GM19324 (cell line): Measurements from ENCODE around the gene ZNF141.
"Not testable (repeated sequence)": the region's sequence is repeated elsewhere in the genome, so short reads cannot be mapped to it uniquely, and the experiment has no call there.

Experiments used
- ATAC-seq: cut with Tn5 transposase; IDR thresholded peaks from one replicate; pipeline ENCODE4 v1.9.1; 2021; ENCODE audit warnings: mild to moderate bottlenecking, moderate library complexity; ENCODE audit not compliant: unreplicated experiment, low FRiP score

ZNF141 gene

DNA sequence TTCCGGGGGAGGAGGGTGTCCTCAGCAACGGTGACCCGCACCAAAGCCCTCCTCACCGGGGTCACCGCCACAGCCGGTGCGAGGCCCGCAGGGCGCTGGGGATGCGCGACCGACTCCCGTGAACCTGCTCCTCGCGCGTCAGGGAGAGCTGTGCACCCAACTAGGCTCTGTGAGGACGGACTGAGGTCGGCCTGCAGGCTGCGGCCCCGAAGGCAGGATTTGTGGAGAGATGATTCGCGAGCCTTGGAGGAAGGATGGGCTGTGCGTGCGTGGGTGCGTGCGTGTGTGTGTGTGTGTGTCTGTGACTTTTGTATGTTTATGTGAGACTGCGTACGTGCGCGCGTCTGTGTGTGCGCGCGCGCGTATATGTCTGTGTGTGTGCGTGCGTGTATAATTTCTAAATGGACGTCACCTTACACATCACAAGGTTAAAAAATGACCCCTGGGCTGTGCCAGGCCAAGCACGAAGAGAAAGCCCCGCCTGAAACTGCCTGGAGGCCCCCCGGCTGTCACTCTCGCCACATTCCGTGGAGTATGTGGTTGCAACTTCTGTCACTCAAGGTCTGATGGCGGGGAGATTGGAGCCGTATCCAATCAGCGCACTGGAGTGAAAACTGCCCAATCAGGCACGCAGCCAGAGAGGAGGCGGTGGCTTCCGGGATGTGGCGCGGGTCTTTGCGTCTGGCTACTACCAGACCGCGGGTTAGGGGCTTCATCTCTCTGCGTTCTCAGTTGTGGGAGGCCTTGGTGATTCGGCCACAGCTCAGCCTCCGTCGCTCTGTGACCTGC is at the start of gene ZNF141:
Gene ZNF141, plus strand, starts transcription at position 672 of the 789 bp plus-strand sequence. CDS start 170 bp downstream, outside the sequence.
- ATAC-seq = peak; percentile 99

DNA sequence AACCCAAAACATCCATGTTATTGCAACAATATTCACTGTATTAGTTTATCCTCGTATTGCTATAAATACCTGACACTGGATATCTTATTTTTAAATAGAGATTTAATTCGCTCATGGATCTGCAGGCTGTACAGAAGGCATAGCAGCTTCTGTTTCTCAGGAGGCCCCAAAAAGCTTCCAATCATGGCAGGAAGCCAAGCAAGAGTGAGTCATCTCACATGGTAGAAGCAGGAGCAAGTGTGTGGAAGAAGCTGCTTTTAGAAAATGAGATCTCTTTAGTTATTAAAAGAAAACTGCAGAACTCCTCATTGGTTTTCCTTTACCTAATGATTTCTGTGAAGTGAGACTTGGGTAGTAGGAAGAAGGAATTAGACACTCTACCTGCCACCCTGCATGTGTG is 48.7 kb upstream of the ZNF141 start:
- no peak for ATAC-seq

DNA sequence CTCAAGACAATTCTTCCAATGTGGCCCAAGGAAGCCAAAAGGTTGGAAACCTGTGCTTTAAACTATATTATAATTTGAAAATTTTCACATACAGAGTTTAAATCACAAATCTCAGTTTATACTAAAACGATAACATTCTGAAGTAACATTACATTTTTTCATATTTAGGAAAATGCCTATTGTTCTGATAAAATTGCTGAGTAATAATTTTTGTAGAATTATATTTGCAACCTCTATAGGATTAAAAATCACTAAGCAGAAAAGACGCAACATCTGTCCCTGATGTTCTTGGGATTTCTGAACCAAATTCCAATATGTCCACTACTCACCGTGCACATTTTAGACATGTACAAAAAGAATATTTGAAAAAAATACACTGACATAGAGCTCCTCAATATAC is 42.9 kb upstream of the ZNF141 start:
- ATAC-seq = no peak

DNA sequence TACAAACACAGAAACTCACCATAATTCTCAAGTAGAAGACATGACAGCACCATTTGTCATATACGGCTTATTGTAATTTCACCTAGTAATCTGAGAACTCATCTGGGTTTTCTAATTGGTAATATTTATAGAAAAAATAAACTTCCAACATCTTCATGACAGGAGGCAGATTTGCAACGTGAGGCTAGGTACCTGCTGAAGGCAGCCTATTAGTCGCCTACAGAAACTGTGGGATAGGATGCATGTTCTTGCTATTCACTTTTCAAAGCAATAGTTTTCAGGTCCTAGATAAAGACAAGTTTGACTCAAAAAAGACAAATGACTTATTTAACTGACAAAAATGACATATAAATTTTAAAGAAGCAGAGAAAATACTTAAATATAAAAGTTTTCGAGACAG is 35.2 kb upstream of the ZNF141 start:
- no peak for ATAC-seq

DNA sequence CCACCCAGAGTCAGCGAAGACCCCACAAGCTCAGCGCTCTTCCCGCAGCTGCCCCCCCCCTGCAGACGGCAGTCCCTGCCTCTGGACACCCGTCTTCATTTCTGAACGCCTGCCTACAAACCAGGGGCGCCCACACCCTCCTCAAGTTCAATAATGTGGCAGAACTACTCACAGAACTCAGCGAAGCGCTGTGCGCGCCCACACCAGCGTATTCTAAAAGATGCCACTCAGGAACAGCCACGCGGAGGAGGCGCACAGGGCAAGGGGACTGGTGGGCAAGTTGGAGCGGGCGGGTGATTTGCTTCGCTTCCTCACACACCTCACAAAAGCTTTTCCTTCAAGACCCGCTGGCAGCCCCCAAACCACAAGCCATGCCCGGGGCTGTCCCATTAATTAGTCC is 33.1 kb upstream of the ZNF141 start:
- not testable (repeated sequence) for ATAC-seq

DNA sequence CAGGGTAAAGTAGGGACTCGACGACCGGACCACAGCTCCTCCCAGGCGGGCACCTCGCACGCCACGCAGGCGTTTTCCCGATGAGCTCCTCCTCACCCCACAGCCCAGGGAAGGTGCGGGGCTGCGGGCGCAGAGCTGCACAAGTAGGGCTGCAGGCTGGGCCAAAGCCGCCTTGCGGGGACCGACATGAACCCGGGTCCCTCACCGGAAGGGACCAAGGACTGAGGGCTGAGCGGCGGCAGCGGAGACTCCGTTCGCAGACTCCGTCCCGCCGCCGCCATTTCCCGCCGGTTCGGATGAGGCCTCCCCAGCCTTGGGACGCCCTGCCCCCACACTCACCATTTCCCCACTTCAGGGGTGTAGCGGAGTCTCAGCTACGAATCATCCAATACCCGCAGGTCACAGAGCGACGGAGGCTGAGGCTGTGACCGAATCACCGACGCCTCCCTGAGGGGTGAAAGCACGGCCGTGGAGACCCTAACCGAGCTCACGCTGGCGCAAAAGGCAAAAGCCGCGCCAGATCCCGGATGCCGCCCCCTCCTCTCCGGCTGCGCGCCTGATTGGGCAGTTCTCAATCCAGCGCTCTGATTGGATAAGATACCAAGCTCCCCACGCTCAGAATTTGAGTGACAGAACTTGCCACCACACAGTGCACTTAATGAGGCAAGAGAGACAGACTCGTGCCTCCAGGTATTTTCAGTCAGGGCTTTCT is 32.5 kb upstream of the ZNF141 start, which contains the start of gene ZNF732:
Gene ZNF732, minus strand, starts transcription at position 506 of the 712 bp plus-strand sequence. Its CDS starts 164 bp downstream, at position 342.
- no peak for ATAC-seq

DNA sequence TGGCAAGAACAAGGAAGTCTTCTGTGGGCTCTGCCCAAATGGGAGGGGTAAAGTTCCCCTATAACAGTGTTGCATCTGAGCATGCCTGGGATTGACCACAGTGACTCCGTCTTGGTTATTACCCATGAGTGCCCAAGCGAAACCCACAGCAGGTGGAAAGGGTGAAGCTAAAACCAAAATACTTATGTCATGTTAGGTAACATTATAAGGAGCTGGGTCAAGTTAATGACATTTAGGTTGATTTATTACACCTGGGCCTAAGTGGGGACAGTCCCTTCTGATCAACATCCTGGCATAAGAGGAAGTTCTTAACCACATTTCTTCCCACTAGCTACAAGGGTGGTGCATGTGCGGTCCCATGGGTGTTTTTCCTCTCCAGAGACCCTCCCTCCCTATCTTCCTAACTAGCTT is 31.1 kb upstream of the ZNF141 start:
- ATAC-seq = no peak

DNA sequence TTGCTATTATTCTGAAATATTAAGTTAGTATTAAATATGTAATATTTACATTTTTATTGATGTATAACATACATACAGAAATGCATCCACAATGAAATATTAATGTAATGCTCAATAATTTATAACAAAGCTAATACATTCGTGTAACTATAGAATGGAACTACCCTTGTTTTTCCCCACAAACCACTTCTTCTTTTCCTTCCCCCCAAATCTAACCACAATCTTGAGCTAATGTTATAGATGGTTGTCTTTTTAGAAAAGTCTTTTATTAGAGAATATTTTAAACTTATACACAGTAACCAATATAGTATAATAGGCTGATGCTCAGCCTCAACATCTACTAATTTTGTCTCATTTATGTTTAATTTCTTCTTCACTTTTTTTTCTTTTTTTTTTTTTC is 27.8 kb upstream of the ZNF141 start:
- ATAC-seq = no peak

DNA sequence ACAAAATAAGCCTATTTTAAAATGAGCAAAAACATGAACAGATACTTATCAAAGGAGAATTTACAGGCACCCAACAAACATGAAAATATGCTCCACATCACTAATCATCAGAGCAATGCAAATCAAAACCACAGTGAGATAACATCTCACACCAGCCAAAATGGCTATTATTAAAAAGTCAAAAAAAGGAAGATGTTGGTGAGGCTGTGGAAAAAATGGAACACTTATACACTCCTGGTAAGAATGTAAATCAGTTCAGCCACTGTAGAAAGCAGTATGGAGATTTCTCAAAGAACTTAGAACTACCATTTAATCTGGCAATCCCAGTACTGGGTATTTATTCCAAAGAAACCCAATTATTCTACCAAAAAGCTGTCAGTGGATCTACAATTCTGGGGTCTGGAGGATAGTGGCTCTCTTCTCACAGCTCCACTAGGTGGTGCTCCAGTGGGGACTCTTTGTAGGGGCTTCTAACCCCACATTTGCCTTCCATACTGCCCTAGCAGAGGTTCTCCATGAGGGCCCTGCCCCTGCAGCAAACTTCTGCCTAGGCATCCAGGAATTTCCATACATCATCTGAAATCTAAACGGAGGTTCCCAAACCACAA is 23.2 kb upstream of the ZNF141 start:
- ATAC-seq = no peak

DNA sequence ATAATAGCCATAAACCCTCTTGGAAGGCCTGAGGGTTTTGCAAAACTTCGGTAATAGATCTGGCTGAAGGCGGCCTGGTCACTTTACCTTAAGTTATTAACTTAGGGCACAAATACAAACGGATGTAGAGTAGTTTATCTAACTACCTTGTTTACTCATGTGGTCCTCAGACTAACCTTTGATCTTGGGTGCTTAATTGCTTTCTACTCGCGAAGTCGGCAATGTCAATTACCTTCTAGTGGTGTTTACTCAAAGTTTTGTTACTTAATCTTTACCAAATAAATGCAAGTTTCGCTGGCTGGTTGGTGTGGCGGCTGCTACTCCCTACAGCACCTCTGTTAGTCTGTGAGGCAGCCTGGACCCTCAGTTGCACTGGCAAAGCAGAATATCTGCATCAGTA is 8.9 kb upstream of the ZNF141 start:
- ATAC-seq = no peak

DNA sequence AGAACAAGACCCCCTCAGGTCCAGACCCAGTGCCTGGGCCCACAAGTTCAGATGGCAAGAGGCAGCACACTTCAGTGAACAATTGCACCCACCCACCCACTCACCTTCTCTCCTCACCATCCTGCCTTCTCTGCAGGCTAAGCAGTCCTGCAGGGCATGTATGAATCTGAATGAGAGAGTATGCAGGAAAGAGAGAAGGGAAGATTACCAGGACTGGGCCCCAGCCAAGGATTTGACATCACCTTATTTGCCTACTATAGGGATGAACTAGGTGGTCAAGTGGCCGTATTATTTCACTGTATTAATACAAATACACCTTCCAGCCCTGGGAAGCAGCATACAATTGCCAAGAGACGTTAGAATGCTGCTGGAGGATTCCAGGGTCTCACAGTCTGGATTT is 2.1 kb upstream of the ZNF141 start:
- no peak for ATAC-seq

DNA sequence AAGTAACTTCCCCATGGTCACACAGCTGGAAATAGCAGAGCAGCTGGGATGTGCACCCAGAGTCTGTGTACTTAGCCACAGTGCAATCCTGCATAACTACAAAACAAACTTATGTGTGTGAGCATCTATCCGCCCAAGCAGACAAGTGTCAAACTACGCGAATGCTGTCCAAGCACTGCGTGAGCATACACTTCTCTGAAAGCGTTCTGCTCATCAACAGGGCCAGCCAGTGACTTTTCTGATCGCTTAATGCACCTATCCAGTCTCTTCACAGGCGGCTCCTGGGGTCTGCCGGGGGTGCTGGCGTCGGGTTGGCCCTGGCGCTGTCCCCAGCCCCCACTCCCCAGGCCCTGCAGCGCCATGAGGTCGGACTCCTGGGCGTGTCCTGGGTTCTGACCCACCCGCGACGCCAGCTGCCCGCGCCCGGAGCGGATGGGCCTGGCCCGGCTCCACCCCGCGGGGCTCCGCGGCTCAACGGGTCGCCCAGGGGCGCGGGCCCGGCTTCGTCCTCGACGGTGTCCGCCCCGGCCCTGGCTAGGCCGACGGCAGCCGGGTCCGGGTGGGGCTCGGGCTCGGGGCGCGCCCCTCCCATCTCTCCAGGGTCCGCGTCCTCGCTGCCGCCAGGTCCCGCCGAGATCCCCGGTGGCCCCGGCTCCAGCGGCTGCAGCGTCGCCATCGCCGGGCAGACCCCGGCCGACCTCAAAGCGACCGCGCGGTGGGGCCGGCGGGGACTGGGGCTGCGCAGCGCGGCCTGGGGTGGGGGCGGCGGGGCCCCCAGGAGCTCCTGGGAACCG is 1.3 kb upstream of the ZNF141 start:
- ATAC-seq = peak; percentile 0

DNA sequence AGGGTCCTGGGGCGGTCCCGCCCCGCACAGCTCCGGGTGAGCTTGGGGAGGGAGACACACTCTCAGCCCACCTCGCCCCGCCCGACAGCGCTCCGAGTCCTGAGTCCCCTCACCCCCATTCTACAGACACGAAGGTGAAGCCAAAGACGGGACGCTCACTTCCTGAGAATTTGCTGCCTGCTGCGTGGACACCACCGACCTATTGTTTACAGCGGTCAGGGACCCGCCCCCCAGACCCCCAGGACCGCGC is 796 bp upstream of the ZNF141 start:
- ATAC-seq = no peak

DNA sequence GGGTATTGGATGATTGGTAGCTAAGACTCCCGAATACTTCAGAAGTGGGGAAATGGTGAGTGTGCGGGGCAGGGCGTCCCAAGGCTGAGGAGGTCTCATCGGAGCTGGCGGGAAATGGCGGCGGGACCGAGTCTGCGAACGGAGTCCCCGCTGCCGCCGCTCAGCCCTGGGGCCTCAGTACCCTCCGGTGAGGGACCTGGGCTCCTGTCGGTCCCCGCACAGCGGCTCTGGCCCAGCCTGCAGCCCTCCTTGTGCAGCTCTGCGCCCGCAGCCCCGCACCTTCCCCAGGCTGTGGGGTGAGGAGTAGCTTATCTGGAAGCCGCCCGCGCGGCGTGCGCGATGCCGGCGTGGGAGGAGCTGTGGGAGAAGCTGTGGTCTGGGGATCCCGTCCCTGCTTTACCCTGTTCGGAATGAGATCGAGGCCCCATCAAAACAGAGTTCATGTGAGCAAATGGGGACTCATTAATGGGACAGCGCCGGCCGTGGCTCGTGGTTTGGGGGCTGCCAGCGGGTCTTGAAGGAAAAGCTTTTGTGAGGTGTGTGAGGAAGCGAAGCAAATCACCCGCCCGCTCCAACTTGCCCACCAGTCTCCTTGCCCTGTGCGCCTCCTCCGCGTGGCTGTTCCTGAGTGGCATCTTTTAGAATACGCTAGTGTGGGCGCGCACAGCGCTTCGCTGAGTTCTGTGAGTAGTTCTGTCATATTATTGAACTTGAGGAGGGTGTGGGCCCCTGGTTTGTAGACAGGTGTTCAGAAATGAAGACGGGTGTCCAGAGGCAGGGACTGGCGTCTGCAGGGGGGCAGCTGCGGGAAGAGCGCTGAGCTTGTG is 531 bp downstream of the ZNF141 start:
- ATAC-seq = peak; percentile 36

DNA sequence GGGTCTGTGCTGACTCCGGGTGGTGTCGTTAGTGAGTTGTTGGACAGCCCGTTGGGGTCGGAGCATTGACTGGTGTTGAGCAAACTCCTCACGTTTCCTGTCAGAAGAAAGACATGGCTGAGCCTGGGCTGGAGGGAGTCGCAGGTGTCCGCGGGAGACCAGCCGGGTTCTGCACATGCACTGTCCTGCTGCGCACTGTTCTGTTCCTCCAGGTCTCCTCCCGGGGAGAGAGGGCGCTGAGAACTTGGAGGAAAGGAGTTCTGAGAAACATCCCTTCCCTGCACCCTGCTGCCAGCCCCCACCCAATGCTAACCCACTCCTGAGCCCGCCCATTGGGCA is 1.1 kb downstream of the ZNF141 start:
- ATAC-seq = no peak

DNA sequence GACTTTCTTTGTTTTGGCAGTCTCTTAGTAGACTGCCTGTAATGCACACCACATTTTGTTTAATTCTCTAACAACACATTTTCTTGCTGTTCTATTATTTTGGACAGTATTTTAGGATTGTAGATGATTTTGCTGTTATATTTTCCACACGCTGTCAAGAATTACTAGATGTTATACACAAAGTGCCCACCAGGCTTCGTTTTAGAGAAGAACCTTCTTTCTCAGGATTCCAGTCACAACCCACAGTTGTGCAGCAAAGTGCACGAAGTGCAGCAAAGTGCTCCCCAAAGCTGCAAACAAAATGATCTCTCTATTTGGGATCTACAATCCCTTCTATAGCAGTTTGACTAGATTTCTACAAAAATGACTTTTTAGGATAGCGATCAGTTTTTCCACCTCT is 2.4 kb downstream of the ZNF141 start:
- no peak for ATAC-seq

DNA sequence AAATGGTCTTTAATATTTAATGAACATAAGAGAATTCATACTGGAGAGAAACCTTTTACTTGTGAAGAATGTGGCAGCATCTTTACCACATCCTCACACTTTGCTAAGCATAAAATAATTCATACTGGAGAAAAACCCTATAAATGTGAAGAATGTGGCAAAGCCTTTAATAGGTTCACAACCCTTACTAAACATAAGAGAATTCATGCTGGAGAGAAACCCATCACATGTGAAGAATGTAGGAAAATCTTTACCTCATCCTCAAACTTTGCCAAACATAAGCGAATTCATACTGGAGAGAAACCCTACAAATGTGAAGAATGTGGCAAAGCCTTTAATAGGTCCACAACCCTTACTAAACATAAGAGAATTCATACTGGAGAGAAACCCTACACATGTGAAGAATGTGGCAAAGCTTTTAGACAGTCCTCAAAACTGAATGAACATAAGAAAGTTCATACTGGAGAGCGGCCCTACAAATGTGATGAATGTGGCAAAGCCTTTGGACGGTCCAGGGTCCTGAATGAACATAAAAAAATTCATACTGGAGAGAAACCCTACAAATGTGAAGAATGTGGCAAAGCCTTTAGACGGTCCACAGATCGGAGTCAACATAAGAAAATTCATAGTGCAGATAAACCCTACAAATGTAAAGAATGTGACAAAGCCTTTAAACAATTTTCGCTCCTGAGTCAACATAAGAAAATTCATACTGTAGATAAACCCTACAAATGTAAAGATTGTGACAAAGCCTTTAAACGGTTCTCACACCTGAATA is 35.6 kb downstream of the ZNF141 start:
- ATAC-seq = no peak

DNA sequence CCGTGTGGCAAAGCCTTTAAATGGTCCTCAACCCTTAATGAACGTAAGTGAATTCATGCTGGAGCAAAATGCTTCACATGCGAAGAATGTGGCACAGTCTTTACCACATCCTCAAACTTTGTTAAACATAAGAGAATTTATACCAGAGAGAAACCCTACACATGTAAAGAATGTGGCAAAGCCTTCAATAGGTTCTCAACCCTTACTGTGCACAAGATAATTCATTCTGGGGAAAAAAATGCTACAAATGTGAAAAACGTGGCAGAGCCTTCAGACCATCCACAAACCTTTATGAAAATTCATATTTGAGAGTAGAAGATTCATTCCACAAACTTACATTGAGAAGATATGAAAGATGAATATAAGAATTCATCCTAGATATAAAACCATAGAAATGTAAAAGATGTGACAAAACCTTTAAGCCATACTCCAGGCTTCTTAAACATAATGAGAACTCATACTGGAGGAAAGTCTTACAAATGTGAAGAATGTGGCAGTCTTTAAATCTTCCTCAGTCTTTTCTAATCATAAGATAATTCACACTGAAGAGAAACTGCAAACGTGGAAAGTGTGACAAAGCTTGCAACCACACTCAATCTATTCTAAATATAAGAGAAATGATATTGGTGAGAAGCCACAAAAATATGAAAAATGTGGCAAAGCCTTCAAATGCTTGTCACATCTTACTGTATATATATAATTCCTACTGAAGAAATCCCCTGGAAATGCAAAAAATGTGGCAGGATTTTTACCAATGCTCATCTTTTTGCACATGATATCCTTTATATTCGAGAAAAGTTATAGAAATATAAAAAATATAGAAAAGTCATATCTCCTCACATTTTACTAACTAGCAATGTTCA is 36.9 kb downstream of the ZNF141 start:
- no peak for ATAC-seq
